ENCODE data around the gene DAAM1. TPM values are rescaled to one million over a fixed set of nuclear protein-coding genes. Genes with fewer than 3 reads are reported as not detected.

DAAM1 gene
- total RNA-seq, 1 experiment from 2014 or later = 11.5 TPM

GRCh38 chr14:59183150-59183549 lies 5.3 kb upstream of the DAAM1 start:
- H3K4me3 ChIP-seq (ENCODE audit: low read depth, low read length, poor library complexity, severe bottlenecking) = no peak overlapping the region
- POLR2A ChIA-PET (ENCODE audit: low non-redundant PET) = no interaction called here
- no peaks in the 10 kb centered on the region for H3K36me3 ChIP-seq (ENCODE audit: insufficient read depth, low read length, poor library complexity, severe bottlenecking)
- intact Hi-C loops (cut with micrococcal nuclease; ENCODE audit: unreplicated experiment) = no loop called here
- no peak for TF ChIP-seq CTCF (conservative IDR thresholded peaks at IDR 0.05; ENCODE audit: low read depth, low read length)
- no peak for TF ChIP-seq EZH2 (IDR thresholded peaks at IDR 0.05; ENCODE audit: borderline replicate concordance, low read depth, low read length, poor library complexity, severe bottlenecking)
- no peaks in the 10 kb centered on the region for H3K4me1 ChIP-seq (ENCODE audit: insufficient read depth, low read length, poor library complexity, severe bottlenecking)
- CTCF ChIA-PET = no interaction called here
- H3K27ac ChIP-seq (ENCODE audit: low read depth, low read length, poor library complexity, severe bottlenecking) = no peak overlapping the region
- H3K27me3 ChIP-seq (replicated peaks; ENCODE audit: insufficient read depth, low read depth, low read length, poor library complexity) = peaks cover 29% of the 10 kb centered on the region
- DNase-seq (ENCODE audit: low spot score) = no peak
- H3K9me3 ChIP-seq (ENCODE audit: low read depth, low read length, poor library complexity, severe bottlenecking) = no peaks in the 10 kb centered on the region
- BruUV-seq (replicated peaks) = no TSS peak

- no TSS peak for BruUV-seq (replicated peaks)
- Histone ChIP-seq H3K4me1 (ENCODE audit: insufficient read depth, low read length, poor library complexity, severe bottlenecking) (no peaks in the 10 kb centered on the region), H3K27me3 (replicated peaks; ENCODE audit: insufficient read depth, low read depth, low read length, poor library complexity) (peaks cover 29% of the 10 kb centered on the region), H3K36me3 (ENCODE audit: insufficient read depth, low read length, poor library complexity, severe bottlenecking) (no peaks in the 10 kb centered on the region), H3K9me3 (ENCODE audit: low read depth, low read length, poor library complexity, severe bottlenecking) (no peaks in the 10 kb centered on the region), H3K27ac (ENCODE audit: low read depth, low read length, poor library complexity, severe bottlenecking) (no peak overlapping the region), H3K4me3 (ENCODE audit: low read depth, low read length, poor library complexity, severe bottlenecking) (no peak overlapping the region)
- DNase-seq (ENCODE audit: low spot score) = no peak
- TF ChIP-seq CTCF (conservative IDR thresholded peaks at IDR 0.05; ENCODE audit: low read depth, low read length) (no peak), EZH2 (IDR thresholded peaks at IDR 0.05; ENCODE audit: borderline replicate concordance, low read depth, low read length, poor library complexity, severe bottlenecking) (no peak)
- ChIA-PET POLR2A (ENCODE audit: low non-redundant PET) (no interaction called here), CTCF (no interaction called here)
- intact Hi-C loops (cut with micrococcal nuclease; ENCODE audit: unreplicated experiment) = no loop called here
These were observed 4.1 kb upstream of the DAAM1 start for GRCh38 chr14:59184396-59184795.

- TF ChIP-seq EZH2 (IDR thresholded peaks at IDR 0.05; ENCODE audit: borderline replicate concordance, low read depth, low read length, poor library complexity, severe bottlenecking) = no peak
- TF ChIP-seq CTCF (conservative IDR thresholded peaks at IDR 0.05; ENCODE audit: low read depth, low read length) = no peak
- ChIA-PET POLR2A (ENCODE audit: low non-redundant PET) (no interaction called here), CTCF (no interaction called here)
- no TSS peak for BruUV-seq (replicated peaks)
- H3K4me3 ChIP-seq (ENCODE audit: low read depth, low read length, poor library complexity, severe bottlenecking) = no peak overlapping the region
- H3K4me1 ChIP-seq (ENCODE audit: insufficient read depth, low read length, poor library complexity, severe bottlenecking) = no peaks in the 10 kb centered on the region
- intact Hi-C loops (cut with micrococcal nuclease; ENCODE audit: unreplicated experiment) = no loop called here
- H3K9me3 ChIP-seq (ENCODE audit: low read depth, low read length, poor library complexity, severe bottlenecking) = no peaks in the 10 kb centered on the region
- H3K36me3 ChIP-seq (ENCODE audit: insufficient read depth, low read length, poor library complexity, severe bottlenecking) = no peaks in the 10 kb centered on the region
- H3K27ac ChIP-seq (ENCODE audit: low read depth, low read length, poor library complexity, severe bottlenecking) = no peak overlapping the region
- DNase-seq (ENCODE audit: low spot score) = no peak
- peaks cover 25% of the 10 kb centered on the region for H3K27me3 ChIP-seq (replicated peaks; ENCODE audit: insufficient read depth, low read depth, low read length, poor library complexity)
These were observed 2.8 kb upstream of the DAAM1 start for GRCh38 chr14:59185676-59186075.
